HFF-Myc (cell line): ENCODE data around the gene DRAXIN.

Source experiments
- DNase-seq: peaks from one replicate; pipeline ENCODE4 v3.0.0-alpha.2; 2011; ENCODE audit warnings: low read depth; ENCODE audit errors: extremely low read depth
- H3K4me3 ChIP-seq: replicated peaks from 2 replicates; pipeline ENCODE4 v1.5.1; 2011; ENCODE audit warnings: low read depth, mild to moderate bottlenecking, control low read depth, low read length
- CTCF ChIP-seq: IDR thresholded peaks from 2 replicates; pipeline ENCODE4 v1.5.1; 2012; ENCODE audit warnings: mild to moderate bottlenecking, low read depth, low read length, control low read depth; ENCODE audit errors: missing control alignments

The DRAXIN gene

GRCh38 chr1:11753555-11754208, 62.2 kb downstream of the DRAXIN start:
- H3K4me3 ChIP-seq = no peak overlapping the region
- DNase-seq = no peak
- TF ChIP-seq CTCF = no peak

- no peak for TF ChIP-seq CTCF
- DNase-seq = no peak
Measured at GRCh38 chr1:11757047-11757446, 65.5 kb downstream of the DRAXIN start.

GRCh38 chr1:11759791-11760190, 68.3 kb downstream of the DRAXIN start:
- no peak overlapping the region for H3K4me3 ChIP-seq
- TF ChIP-seq CTCF = no peak
- no peak for DNase-seq

More at GRCh38 chr1:11757047-11757446, 65.5 kb downstream of the DRAXIN start:
- H3K4me3 ChIP-seq = no peak overlapping the region

GRCh38 chr1:11761285-11761684, 69.8 kb downstream of the DRAXIN start:
- no peak for TF ChIP-seq CTCF
- no peak overlapping the region for H3K4me3 ChIP-seq
- DNase-seq = no peak

GRCh38 chr1:11761988-11762406, 70.5 kb downstream of the DRAXIN start, which contains the start of gene C1orf167:
C1orf167 (plus strand) TSS chr1:11762193; CDS start chr1:11764401, 2,208 bp downstream.
- DNase-seq = no peak
- no peak for TF ChIP-seq CTCF
- no peak within 1 kb of the TSS for H3K4me3 ChIP-seq

GRCh38 chr1:11764115-11764514, 72.6 kb downstream of the DRAXIN start:
- DNase-seq = no peak
- TF ChIP-seq CTCF = no peak
- H3K4me3 ChIP-seq = no peak overlapping the region

- TF ChIP-seq CTCF = no peak
- no peak overlapping the region for H3K4me3 ChIP-seq
Measured at GRCh38 chr1:11764519-11764918, 73.0 kb downstream of the DRAXIN start.

More at GRCh38 chr1:11764519-11764918, 73.0 kb downstream of the DRAXIN start:
- DNase-seq = no peak
